ENCODE data around the gene ARSG.

GRCh38 chr17:68365469-68365868 is 74.2 kb downstream of the ARSG start:
- TF ChIP-seq POLR2AphosphoS5 (IDR thresholded peaks at IDR 0.05) (no peak), POLR2A (IDR thresholded peaks at IDR 0.05) (no peak), CTCF (IDR thresholded peaks at IDR 0.05) (no peak)
